ENCODE measurements around the gene SAMD3.

Gene SAMD3

GRCh38 chr6:130218134-130218533, 4.6 kb downstream of the SAMD3 start:
- TF ChIP-seq SIN3A (IDR thresholded peaks at IDR 0.05; ENCODE audit: borderline replicate concordance, insufficient read depth, low read length) = no peak
- no peak for TF ChIP-seq POLR2AphosphoS5 (IDR thresholded peaks at IDR 0.05; ENCODE audit: low read depth, low read length)
- no peak for TF ChIP-seq REST (IDR thresholded peaks at IDR 0.05; ENCODE audit: insufficient read depth in 1 of 2, low read depth in 2 of 2, low read length in 2 of 2)
- TF ChIP-seq FOXP2 (optimal IDR thresholded peaks at IDR 0.05; ENCODE audit: borderline replicate concordance, extremely low read depth, extremely low read length, insufficient read depth) = no peak
- TF ChIP-seq TAF1 (IDR thresholded peaks at IDR 0.05; ENCODE audit: borderline replicate concordance, insufficient read depth, low read length) = no peak

GRCh38 chr6:130216620-130217019, 6.1 kb downstream of the SAMD3 start:
- TF ChIP-seq POLR2AphosphoS5 (IDR thresholded peaks at IDR 0.05; ENCODE audit: low read depth, low read length) = no peak
- TF ChIP-seq SIN3A (IDR thresholded peaks at IDR 0.05; ENCODE audit: borderline replicate concordance, insufficient read depth, low read length) = no peak
- no peak for TF ChIP-seq REST (IDR thresholded peaks at IDR 0.05; ENCODE audit: insufficient read depth in 1 of 2, low read depth in 2 of 2, low read length in 2 of 2)
- TF ChIP-seq FOXP2 (optimal IDR thresholded peaks at IDR 0.05; ENCODE audit: borderline replicate concordance, extremely low read depth, extremely low read length, insufficient read depth) = no peak
- TF ChIP-seq TAF1 (IDR thresholded peaks at IDR 0.05; ENCODE audit: borderline replicate concordance, insufficient read depth, low read length) = no peak

GRCh38 chr6:130215526-130215925, 7.2 kb downstream of the SAMD3 start:
- TF ChIP-seq REST (IDR thresholded peaks at IDR 0.05; ENCODE audit: insufficient read depth in 1 of 2, low read depth in 2 of 2, low read length in 2 of 2) (no peak), TAF1 (IDR thresholded peaks at IDR 0.05; ENCODE audit: borderline replicate concordance, insufficient read depth, low read length) (no peak)

- TF ChIP-seq FOXP2 (optimal IDR thresholded peaks at IDR 0.05; ENCODE audit: borderline replicate concordance, extremely low read depth, extremely low read length, insufficient read depth) = no peak
- no peak for TF ChIP-seq SIN3A (IDR thresholded peaks at IDR 0.05; ENCODE audit: borderline replicate concordance, insufficient read depth, low read length)
- no peak for TF ChIP-seq POLR2AphosphoS5 (IDR thresholded peaks at IDR 0.05; ENCODE audit: low read depth, low read length)
- no peak for TF ChIP-seq TAF1 (IDR thresholded peaks at IDR 0.05; ENCODE audit: borderline replicate concordance, insufficient read depth, low read length)
- TF ChIP-seq REST (IDR thresholded peaks at IDR 0.05; ENCODE audit: insufficient read depth in 1 of 2, low read depth in 2 of 2, low read length in 2 of 2) = no peak
Measured at GRCh38 chr6:130212215-130212874, 10.4 kb downstream of the SAMD3 start.

GRCh38 chr6:130211691-130212090, 11.1 kb downstream of the SAMD3 start:
- TF ChIP-seq TAF1 (IDR thresholded peaks at IDR 0.05; ENCODE audit: borderline replicate concordance, insufficient read depth, low read length) (no peak), SIN3A (IDR thresholded peaks at IDR 0.05; ENCODE audit: borderline replicate concordance, insufficient read depth, low read length) (no peak), FOXP2 (optimal IDR thresholded peaks at IDR 0.05; ENCODE audit: borderline replicate concordance, extremely low read depth, extremely low read length, insufficient read depth) (no peak), REST (IDR thresholded peaks at IDR 0.05; ENCODE audit: insufficient read depth in 1 of 2, low read depth in 2 of 2, low read length in 2 of 2) (no peak), POLR2AphosphoS5 (IDR thresholded peaks at IDR 0.05; ENCODE audit: low read depth, low read length) (no peak)
